Measurements from ENCODE around the gene OGFR.

The OGFR gene

DNA sequence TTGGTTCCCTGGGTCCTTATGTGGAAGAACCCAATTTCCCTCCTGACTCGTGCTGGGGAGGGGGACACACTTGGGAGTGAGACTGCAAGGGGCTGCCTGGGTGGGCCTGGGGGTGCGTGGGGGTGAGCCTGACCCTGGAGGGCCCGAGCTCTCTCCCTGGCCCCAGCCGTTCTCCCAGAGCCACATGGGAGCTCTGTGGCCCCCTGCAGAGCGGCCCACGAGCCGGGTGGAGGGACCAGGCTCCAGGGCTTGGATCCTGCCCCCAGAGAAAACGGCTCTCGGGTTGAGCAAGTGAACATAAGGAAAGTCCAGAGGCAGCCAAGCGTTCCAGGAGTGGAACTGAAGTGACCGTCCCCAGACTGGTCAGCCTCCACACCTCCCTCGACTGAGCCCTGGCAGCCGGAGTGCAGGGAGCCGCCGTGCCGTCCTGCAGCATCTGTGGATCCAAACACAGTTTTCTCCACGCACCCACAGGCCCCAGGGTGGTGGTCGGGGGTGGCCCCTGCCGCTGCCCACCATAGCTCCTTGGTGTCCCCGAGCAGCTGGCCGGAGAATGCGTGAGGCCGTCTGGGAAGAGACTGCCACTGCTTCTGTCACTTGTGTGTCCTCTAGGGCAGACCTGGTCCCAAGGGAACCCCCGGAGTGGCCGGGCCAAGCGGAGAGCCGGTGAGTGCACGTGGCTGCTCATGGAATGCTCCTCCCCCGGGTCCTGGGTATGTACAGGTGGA, 22.8 kb downstream of the OGFR start:
- no peak for DNase-seq (ENCODE audit: low spot score)
- TF ChIP-seq, protein P1, sequence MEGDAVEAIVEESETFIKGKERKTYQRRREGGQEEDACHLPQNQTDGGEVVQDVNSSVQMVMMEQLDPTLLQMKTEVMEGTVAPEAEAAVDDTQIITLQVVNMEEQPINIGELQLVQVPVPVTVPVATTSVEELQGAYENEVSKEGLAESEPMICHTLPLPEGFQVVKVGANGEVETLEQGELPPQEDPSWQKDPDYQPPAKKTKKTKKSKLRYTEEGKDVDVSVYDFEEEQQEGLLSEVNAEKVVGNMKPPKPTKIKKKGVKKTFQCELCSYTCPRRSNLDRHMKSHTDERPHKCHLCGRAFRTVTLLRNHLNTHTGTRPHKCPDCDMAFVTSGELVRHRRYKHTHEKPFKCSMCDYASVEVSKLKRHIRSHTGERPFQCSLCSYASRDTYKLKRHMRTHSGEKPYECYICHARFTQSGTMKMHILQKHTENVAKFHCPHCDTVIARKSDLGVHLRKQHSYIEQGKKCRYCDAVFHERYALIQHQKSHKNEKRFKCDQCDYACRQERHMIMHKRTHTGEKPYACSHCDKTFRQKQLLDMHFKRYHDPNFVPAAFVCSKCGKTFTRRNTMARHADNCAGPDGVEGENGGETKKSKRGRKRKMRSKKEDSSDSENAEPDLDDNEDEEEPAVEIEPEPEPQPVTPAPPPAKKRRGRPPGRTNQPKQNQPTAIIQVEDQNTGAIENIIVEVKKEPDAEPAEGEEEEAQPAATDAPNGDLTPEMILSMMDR (IDR thresholded peaks at IDR 0.05; ENCODE audit: extremely low read depth, missing control alignments), result no peak

DNA sequence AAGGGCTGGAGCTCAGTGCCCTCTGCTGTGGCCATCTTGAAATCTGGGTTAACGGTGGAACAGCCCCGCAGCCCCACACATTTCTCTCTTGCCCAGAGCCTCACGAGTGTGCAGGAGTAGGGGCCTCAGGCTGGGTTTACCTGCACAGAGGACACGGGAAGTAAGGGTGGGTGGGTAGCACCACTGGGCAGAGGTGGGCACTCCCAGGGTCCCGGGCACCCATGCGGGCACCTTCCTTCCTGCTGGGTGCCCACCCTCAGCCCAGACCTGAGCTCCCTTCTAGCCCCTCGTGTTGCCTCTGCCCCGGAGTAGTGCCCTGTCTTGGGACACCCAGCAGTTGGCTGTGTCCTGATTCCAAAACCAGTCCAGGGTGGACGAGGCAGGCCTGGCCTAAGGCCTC, 23.4 kb downstream of the OGFR start:
- DNase-seq (ENCODE audit: low spot score), result no peak

DNA sequence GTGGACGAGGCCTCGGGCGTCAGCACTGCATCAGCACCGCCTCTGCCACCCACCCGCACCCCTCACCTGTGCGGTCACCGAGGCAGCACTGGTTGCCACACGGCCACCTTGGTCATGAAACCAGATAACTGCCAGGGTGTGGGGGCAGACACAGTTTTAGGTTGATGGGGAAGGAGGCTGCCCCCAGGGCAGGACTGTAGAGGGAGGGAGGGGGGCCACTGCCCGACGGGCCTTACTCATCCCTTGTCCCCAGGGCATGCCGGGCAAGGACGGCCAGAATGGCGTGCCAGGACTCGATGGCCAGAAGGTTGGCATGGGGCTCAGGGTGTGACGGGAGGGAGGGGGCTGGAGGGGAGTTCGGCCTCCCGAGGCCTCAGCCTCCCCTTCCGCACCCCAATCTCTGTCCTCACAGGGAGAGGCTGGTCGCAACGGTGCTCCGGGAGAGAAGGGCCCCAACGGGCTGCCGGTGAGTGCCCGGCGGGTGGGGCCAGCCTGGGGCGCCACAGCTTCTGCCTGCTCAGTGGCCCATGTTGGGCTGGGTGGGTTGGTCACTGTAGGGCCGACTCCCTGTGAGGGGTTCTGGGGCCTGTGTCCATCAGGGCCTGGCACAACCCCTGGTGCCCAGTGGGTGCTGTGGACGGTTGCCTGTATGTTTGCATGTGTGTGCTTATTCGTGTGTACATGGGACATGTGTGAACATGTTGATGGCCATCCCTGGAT, 24.0 kb downstream of the OGFR start:
- TF ChIP-seq, protein P1 (IDR thresholded peaks at IDR 0.05; ENCODE audit: extremely low read depth, missing control alignments), result no peak
- peak; percentile 11 for DNase-seq (ENCODE audit: low spot score)

More for the DNA sequence above, 23.4 kb downstream of the OGFR start:
- TF ChIP-seq, protein P1 (IDR thresholded peaks at IDR 0.05; ENCODE audit: extremely low read depth, missing control alignments), result no peak

DNA sequence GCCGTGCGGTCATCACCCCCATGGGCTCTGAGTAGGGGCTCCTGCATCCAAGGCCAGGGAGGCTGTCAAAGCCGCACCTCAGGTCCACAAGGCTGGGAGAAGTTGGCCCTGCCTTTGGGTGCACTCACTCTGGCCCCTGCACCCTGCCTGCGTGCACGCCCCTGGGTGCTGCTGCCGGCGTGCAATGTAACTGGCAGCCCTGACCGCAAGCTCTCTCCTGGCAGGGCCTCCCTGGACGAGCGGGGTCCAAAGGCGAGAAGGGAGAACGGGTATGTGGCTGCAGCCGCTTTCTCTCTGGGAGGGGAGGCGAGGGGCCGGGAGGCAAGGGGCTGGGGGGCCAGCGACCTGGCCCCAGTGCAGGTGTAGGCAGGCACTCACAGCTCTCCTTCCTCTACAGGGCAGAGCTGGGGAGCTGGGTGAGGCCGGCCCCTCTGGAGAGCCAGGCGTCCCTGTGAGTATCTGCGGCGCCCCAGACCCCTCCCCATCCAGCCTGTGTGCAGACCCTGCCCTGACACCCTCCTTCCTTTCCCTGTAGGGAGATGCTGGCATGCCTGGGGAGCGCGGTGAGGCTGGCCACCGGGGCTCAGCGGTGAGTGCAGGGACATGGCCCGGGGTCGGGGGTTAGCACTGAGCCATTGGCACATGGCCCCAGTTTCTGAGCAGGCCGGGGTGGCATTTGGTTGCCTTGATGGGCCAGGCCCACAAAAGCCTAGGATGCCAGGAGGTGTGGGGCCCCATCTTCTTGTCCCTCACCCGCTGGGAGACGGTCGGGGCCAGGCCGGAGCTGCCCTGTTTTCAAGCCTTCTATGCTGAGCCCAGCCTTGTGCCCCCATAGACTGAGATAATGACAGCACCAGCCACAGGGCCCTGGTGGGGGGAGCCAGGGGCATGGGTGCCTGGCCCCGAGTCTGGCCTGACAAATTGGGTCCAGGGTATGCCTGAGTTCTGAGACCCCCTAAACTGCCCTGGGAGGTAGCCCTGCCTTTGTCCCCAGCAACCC, 24.9 kb downstream of the OGFR start:
- no peak for DNase-seq (ENCODE audit: low spot score)
- TF ChIP-seq, protein P1 (IDR thresholded peaks at IDR 0.05; ENCODE audit: extremely low read depth, missing control alignments), result no peak

DNA sequence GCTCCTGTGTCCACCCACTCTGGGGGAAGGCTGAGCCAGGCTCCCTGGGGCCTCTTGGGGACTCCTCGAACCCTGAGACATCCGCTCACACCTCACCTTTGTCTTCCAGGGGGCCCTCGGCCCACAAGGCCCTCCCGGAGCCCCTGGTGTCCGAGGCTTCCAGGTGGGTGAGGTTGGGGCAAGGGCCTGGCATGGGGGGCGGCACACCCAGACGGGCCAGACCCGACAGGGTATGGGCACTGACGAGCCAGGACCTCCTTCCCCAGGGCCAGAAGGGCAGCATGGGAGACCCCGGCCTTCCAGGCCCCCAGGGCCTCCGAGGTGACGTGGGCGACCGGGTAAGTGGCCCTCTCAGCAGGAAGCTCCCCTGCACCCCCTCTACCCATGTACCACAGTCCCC, 25.6 kb downstream of the OGFR start:
- peak; percentile 16 for DNase-seq (ENCODE audit: low spot score)
- TF ChIP-seq, protein P1 (IDR thresholded peaks at IDR 0.05; ENCODE audit: extremely low read depth, missing control alignments), result no peak

DNA sequence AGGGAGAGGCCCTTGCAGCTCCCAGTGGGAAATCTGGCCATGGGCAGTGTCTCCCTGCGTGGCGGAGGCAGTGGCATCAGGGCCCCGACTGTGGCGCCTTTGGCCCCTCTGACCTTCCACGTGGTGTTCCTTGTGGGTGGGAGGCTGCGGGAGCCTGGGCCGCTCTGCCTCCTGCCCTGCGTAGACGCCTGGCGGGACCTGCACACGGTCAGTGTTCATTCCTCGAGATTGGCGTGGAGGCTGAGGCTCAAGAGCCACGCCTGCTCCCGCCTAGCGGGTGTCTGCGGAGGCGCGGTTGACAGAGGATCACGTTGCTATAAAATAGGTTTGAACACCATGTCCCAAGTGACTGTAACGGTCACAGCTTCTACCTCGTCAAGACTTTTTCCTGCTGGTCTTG, 26.2 kb downstream of the OGFR start:
- DNase-seq (ENCODE audit: low spot score), result no peak
- TF ChIP-seq, protein P1 (IDR thresholded peaks at IDR 0.05; ENCODE audit: extremely low read depth, missing control alignments), result no peak
